Urothelium cell line (cell line): ENCODE measurements around the gene STXBP5L.
"Not testable (repeated sequence)": the region's sequence is repeated elsewhere in the genome, so short reads cannot be mapped to it uniquely, and the experiment has no call there.

Source experiments
- DNase-seq: peaks from one replicate; pipeline ENCODE4 v3.0.0; 2011; ENCODE audit warnings: low spot score, mixed read lengths
- FAIRE-seq: peaks from 2 replicates; lab custom pipeline; 2011; peaks lifted over from hg19 to GRCh38; lab: Jason Lieb, UNC

Gene STXBP5L

DNA sequence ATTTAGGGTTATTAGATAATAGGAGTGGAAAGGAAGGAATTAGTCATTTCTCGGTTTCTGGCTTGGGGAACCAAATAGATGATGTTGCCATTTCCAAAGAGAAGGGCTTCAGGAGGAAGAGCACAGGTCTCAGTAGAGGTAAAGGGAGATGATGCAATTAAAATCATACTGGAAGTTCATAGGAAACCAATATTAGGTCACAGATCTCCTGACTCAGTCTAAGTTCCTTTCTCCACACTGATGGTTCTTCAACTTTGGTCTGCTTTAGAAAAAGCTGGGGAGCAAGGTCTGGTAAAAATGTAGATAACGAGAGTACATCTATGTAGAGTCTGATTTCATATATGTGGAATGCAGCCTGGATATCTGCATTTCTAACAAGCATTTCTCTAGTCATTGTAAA, 506.9 kb downstream of the STXBP5L start:
- FAIRE-seq, result no peak
- no peak for DNase-seq

DNA sequence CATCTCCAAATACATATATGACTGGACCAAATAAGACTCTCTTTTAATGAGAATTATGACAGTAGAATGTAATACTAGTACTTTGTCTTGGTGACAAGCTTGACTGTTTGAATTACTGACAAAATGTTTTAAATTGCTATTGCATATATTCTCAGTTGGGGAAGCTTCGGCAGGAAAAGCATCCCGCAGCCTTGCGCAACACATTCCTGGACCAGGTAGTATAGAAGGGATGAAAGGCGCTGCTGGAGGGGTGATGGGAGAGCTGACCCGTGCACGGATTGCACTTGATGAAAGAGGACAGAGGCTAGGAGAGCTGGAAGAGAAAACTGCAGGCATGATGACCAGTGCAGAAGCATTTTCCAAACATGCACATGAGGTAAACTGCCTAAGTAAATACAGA, 510.2 kb downstream of the STXBP5L start:
- no peak for DNase-seq
- FAIRE-seq, result no peak

GRCh38 chr3:121424549-121424948, 516.5 kb downstream of the STXBP5L start:
- DNase-seq, result no peak
- no peak for FAIRE-seq

DNA sequence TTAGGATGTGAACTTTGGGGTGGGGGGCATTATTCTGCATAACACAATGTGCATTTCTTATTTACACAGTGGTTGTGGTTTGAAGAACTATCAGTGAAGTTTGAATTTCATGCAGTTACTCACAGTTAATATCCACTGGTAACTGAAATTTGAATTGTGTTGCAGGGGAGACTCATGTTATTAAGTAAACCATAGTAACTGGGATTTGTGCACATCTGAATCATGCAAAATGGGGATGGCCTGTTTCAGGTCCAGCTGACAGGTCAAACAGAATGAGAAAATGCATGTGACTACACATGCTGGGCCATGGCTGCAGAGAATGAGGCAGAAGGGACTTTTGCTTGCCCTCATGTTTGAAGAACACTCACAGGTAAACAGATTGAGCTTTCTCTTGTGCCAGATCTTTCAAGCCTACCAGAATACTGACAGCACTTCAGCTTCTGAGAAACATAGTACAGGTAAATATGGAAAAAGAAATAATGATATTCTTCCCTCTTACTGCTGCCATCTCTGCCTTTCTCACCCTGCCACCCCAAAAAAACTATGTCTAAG, 522.7 kb downstream of the STXBP5L start:
- FAIRE-seq (no peak), DNase-seq (no peak)

- FAIRE-seq (no peak), DNase-seq (no peak)
These were observed 523.9 kb downstream of the STXBP5L start for GRCh38 chr3:121431726-121432517.

DNA sequence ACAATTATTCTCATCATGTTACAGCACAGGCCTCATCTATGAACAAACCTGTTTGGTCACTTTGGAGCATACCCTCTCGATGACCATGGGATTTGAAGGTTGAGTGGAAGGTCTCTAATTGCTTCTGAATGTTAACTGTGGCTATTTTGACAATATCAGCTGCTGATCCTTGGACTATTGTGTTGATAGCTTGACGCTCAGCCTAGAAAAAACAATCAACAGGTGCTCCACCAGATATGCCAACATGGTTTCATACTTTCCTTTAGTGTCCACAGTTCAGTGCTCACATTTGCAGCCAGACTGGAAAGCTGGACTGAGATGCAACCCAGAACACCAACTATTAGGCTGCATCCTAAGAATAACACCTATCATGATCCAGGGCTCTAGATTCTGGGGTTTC, 528.1 kb downstream of the STXBP5L start:
- FAIRE-seq (no peak), DNase-seq (no peak)

DNA sequence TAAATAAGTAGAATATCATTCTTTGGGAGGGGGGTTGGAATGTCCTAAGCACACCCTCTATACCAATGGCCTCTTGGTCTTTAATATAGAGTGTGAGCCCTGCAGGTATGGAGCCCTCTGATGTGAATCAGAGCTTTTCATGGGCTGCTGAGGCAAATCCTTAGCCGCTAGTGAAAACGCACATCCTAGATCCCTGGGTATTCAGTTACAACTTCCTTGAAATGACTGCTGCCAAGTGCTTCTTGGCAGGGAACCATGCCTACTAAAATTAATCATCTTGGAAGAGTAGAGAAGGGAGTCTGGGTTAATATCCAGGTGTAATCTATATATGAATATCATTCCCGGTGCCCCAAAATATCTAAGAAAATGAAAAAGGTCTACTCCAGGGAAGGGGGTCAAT, 528.6 kb downstream of the STXBP5L start:
- no peak for DNase-seq
- no peak for FAIRE-seq

DNA sequence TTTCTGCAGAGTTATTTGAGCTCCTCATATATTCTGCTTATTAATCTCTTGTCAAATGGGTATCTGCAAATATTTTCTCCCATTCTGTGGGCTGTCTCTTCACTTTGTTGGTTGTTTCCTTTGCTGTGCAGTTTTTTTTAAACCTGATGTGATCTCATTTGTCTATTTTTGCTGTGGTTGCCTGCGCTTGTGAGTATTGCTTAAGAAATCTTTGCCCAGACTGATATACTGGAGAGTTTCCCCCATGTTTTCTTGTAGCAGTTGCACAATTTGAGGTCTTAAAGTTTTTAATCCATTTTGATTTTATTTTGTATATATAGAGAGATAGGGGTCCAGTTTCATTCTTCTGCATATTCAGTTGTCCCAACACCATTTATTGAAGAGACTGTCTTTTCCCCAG, 535.5 kb downstream of the STXBP5L start:
- FAIRE-seq (no peak), DNase-seq (no peak)

DNA sequence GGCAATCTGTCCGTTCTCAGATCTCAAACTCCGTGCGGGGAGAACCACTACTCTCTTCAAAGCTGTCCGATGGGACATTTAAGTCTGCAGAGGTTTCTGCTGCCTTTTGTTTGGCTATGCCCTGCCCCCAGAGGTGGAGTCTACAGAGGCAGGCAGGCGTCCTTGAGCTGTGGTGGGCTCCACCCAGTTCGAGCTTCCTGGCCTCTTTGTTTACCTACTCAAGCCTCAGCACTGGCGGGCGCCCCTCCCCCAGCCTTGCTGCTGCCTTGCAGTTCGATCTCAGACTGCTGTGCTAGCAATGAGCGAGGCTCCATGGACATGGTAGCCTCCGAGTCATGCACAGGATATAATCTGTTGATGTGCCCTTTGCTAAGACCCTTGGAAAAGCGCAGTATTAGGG, 543.7 kb downstream of the STXBP5L start:
- DNase-seq, FAIRE-seq: not testable (repeated sequence)

DNA sequence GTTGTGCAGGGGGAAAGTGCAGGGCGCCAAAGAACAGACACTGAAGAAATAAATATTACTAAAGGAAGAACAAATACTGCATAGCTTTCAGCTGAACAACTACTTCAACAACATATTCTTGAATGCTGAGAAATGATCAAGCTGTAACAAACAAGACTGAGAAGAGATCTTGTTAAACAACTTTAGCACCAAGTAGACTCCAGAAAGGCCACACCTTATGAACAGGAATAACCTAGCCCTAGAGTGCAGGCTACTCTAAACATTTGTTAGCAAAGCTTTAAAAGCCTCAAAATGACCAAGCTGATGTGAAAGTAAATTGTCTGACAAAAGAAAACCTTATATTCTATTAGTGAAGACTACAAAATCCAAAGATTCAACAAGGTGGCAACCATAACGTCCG, 554.6 kb downstream of the STXBP5L start:
- FAIRE-seq (no peak), DNase-seq (no peak)

DNA sequence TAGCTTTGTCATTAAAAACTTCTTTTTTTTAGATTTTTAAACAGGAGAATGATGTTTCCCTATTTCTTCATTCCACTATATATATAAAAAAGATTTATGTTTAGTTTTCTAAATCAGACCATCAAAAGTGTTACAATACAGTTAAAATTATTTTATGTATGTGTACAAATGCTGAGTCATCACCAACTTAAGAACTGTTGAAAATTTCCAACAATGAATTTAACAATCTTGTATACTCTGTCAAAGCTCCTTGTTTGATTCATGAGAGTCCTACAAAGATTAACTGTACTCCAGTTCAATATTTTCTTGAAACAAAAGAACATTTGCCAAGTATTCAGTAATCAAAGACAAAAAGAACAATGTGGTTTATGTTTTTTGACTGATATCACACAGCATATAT, 555.7 kb downstream of the STXBP5L start:
- DNase-seq (no peak), FAIRE-seq (no peak)

DNA sequence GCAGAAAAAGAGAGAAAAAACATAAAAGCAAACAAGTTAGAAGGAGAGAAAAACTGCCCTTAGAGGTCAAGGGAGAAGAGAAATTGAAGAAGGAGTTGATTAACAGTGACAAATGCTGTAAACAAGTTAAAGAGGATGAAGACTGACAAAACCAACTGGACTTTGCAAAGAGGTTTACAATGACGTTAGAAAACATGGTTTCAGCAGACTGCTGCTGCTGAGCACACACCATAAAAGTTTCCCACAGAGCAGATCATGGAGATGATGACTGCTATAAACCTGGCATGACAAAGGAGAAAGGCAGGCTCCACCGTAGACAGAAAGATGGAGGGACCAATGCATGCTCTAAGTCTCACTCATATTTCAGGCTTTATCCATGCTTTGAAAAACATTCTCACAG, 559.1 kb downstream of the STXBP5L start:
- no peak for FAIRE-seq

DNA sequence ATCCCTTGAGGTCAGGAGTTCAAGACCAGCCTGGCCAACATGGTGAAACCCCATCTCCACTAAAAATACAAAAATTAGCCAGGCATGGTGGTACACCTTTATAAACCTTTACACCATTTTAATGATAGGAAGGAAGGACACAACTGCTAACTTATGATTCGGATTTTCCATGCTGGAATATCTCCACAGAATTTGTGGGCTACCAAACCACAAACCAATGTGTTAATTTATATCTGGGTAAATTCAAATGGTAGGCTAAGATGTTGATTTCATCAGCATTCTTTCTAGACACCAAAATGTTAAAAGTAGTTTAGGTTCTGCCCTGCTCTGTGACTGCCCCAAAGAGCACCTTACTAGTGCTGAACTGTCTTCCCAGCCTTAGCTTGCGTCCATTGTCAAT, 565.0 kb downstream of the STXBP5L start:
- DNase-seq, result no peak
- no peak for FAIRE-seq

More for the DNA sequence above, 559.1 kb downstream of the STXBP5L start:
- DNase-seq, result no peak
